Natural killer cell (primary cell): ENCODE results near the gene SPRN. TPM values are rescaled to one million over a fixed set of nuclear protein-coding genes. Genes with fewer than 3 reads are reported as not detected.

Experiments used
- ATAC-seq, 3 donors: fragments of 150-1000 bp in 2 of 3; fragments of 200-7000 bp in 1 of 3; cut with Tn5 transposase; 1 replicate in 1 of 3; 2 replicates in 2 of 3; pipeline ENCODE4 v1.10.0; 2021; ENCODE audit warnings: mild to moderate bottlenecking in 2 of 3, moderate library complexity in 2 of 3
- DNase-seq, 2 donors: peaks; one replicate each; pipeline versions ENCODE4 v3.0.0 to v3.0.0-alpha.2; 2013 to 2021; ENCODE audit warnings: mixed read lengths in 1 of 2
- H3K27ac ChIP-seq: one replicate; pipeline ENCODE4 v1.5.1; 2013; ENCODE audit warnings: mild to moderate bottlenecking, low read length
- H3K27me3 ChIP-seq: one replicate; pipeline ENCODE4 v1.6.1; 2013; ENCODE audit warnings: low read length; ENCODE audit not compliant: control insufficient read depth, insufficient read depth
- H3K36me3 ChIP-seq: one replicate; pipeline ENCODE4 v1.6.1; 2013; ENCODE audit warnings: low read length; ENCODE audit not compliant: control insufficient read depth, insufficient read depth
- H3K4me1 ChIP-seq: one replicate; pipeline ENCODE4 v1.6.1; 2013; ENCODE audit warnings: low read length; ENCODE audit not compliant: control insufficient read depth, insufficient read depth
- H3K4me3 ChIP-seq: one replicate; pipeline ENCODE4 v1.5.1; 2013; ENCODE audit warnings: low read length
- H3K9me3 ChIP-seq: one replicate; pipeline ENCODE4 v1.6.1; 2013; ENCODE audit warnings: low read length; ENCODE audit not compliant: control insufficient read depth, insufficient read depth
- H3K27ac Mint-ChIP-seq, 2 donors: one replicate each; pipeline ENCODE4 v1.8.0; 2022; ENCODE audit warnings: mild to moderate bottlenecking in 2 of 2, mixed read lengths in 2 of 2, moderate library complexity in 1 of 2
- H3K27me3 Mint-ChIP-seq, 2 donors: one replicate each; pipeline ENCODE4 v1.8.0; 2022; ENCODE audit warnings: low read depth in 2 of 2, mixed read lengths in 2 of 2
- H3K36me3 Mint-ChIP-seq: one replicate; pipeline ENCODE4 v1.8.0; 2022; ENCODE audit warnings: mixed read lengths
- H3K4me1 Mint-ChIP-seq, 2 donors: one replicate each; pipeline ENCODE4 v1.8.0; 2022; ENCODE audit warnings: mixed read lengths in 2 of 2
- H3K4me3 Mint-ChIP-seq: one replicate; pipeline ENCODE4 v1.8.0; 2022; ENCODE audit warnings: mild to moderate bottlenecking, moderate library complexity, mixed read lengths
- H3K9me3 Mint-ChIP-seq, 2 donors: one replicate each; pipeline ENCODE4 v1.8.0; 2022; ENCODE audit warnings: mixed read lengths in 2 of 2
- WGBS: methylation state at CpG from one replicate; pipeline ENCODE4 v1.1.7; 2013; ENCODE audit warnings: missing lambda C conversion rate; ENCODE audit not compliant: insufficient coverage; 5-methylcytosine and 5-hydroxymethylcytosine counted together
- intact Hi-C: fragments of 100-400 bp; cut with micrococcal nuclease; formaldehyde crosslinking; loops from one replicate; pipeline ENCODE4 v1.14.2; 2022
- total RNA-seq, 4 donors: library from RNA; stranded (reverse); fragments of 120-200 nt in 1 of 4; gene quantifications; one replicate each; pipeline versions ENCODE4 v1.2.3 to v1.2.4, GENCODE V29; 2013 to 2022
- TF ChIP-seq, protein P1 (sequence below): fragments of 200-600 bp; IDR thresholded peaks from one replicate; pipeline ENCODE4 v1.8.0; 2022; ENCODE audit warnings: antibody characterized with exemption

The SPRN gene
- total RNA-seq, 3 donors from 2014 or later (not counting 1 experiment from before 2014, with no cell fraction given) = not detected

DNA sequence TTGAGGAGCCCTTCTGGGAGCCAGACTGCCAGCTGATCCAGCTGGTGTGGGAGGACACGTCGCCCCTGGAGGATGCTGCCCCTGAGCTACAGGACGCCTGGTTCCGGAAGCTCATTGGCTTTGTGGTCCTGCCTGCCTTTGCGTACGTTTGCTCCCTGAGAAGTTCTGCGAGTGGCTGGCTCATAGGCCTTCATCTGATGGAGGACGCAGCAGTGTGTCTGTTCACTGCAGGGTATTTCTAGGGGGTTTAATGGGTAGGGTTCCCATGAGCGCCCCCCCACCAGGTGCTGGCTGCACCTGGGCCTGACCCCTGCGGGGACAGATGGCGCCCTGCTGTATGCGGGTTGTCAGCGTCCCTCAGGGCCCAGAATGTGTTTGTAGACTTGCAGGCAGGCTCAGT, 40.4 kb downstream of the SPRN start:
- H3K4me1 ChIP-seq = peaks cover 33% of the 10 kb centered on the region
- H3K36me3 ChIP-seq = peaks cover 4% of the 10 kb centered on the region
- Mint-ChIP-seq H3K4me1 (peaks cover 6 to 14% of the 10 kb centered on the region in 2 donors), H3K27me3 (no peaks in the 10 kb centered on the region), H3K4me3 (no peak overlapping the region), H3K9me3 (no peaks in the 10 kb centered on the region), H3K27ac (no peak overlapping the region), H3K36me3 (no peaks in the 10 kb centered on the region)
- no peak overlapping the region for H3K27ac ChIP-seq
- H3K4me3 ChIP-seq = no peak overlapping the region
- ATAC-seq = no peak
- intact Hi-C loops = no loop called here
- 94% methylated on average over 13 of the region's 13 CpGs for WGBS
- no peaks in the 10 kb centered on the region for H3K9me3 ChIP-seq
- no peak for DNase-seq
- TF ChIP-seq, protein P1, sequence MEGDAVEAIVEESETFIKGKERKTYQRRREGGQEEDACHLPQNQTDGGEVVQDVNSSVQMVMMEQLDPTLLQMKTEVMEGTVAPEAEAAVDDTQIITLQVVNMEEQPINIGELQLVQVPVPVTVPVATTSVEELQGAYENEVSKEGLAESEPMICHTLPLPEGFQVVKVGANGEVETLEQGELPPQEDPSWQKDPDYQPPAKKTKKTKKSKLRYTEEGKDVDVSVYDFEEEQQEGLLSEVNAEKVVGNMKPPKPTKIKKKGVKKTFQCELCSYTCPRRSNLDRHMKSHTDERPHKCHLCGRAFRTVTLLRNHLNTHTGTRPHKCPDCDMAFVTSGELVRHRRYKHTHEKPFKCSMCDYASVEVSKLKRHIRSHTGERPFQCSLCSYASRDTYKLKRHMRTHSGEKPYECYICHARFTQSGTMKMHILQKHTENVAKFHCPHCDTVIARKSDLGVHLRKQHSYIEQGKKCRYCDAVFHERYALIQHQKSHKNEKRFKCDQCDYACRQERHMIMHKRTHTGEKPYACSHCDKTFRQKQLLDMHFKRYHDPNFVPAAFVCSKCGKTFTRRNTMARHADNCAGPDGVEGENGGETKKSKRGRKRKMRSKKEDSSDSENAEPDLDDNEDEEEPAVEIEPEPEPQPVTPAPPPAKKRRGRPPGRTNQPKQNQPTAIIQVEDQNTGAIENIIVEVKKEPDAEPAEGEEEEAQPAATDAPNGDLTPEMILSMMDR = no peak
- no peaks in the 10 kb centered on the region for H3K27me3 ChIP-seq

DNA sequence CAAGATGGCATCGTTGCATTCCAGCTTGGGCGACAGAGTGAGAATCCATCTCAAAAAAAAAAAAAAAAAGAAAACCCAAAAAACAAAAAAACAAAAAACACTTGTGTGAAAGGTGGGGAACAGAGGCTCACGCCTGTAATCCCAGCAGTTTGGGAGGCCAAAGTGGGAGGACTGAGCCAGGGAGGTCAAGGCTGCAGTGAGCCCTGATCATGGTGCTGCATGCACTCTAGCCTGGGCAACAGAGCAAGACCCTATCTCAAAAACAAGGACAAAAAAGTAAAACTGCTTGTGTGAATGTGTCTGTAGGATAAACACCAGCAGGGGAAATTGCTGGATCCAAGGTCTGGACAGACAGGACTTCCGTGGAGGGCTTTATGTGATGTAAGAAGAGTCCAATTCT, 40.9 kb downstream of the SPRN start:
- H3K36me3 ChIP-seq = peaks cover 4% of the 10 kb centered on the region
- 98% methylated on average over 2 of the region's 4 CpGs for WGBS
- DNase-seq (no peak), ATAC-seq (no peak)
- no peaks in the 10 kb centered on the region for H3K9me3 ChIP-seq
- peaks cover 28% of the 10 kb centered on the region for H3K4me1 ChIP-seq
- H3K27ac ChIP-seq = no peak overlapping the region
- no peak overlapping the region for H3K4me3 ChIP-seq
- Mint-ChIP-seq H3K4me3 (no peak overlapping the region), H3K27ac (no peak overlapping the region), H3K27me3 (no peaks in the 10 kb centered on the region), H3K9me3 (no peaks in the 10 kb centered on the region), H3K36me3 (no peaks in the 10 kb centered on the region), H3K4me1 (peaks cover under 1 to 9% of the 10 kb centered on the region in 2 donors)
- intact Hi-C loops = no loop called here
- no peaks in the 10 kb centered on the region for H3K27me3 ChIP-seq
- TF ChIP-seq, protein P1 = no peak

DNA sequence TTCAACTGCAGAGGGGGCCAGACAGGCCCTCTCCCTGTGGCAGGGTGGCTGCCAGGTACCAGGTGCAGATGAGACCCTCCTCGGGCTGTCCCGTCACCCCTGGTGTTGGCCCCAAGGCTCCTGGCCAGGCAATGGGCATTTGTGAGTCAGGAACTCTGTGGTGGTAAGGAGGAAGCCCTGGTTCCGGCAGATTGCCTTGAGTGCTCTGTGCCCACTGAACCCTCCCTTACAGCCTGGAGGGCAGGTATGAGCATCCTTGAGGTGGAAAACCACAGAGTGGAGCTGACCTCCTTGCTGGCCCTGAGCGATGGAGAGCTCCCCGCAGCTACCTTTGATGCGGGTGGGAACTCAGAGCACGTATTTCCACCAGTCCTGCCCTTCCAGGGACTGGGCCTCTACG, 43.4 kb downstream of the SPRN start:
- Mint-ChIP-seq H3K9me3 (no peaks in the 10 kb centered on the region), H3K27ac (no peak overlapping the region), H3K4me3 (no peak overlapping the region), H3K4me1 (peaks cover 0 to 14% of the 10 kb centered on the region in 2 donors), H3K36me3 (no peaks in the 10 kb centered on the region), H3K27me3 (no peaks in the 10 kb centered on the region)
- no peak for DNase-seq
- intact Hi-C loops = no loop called here
- H3K27me3 ChIP-seq = no peaks in the 10 kb centered on the region
- H3K4me3 ChIP-seq = no peak overlapping the region
- peaks cover 4% of the 10 kb centered on the region for H3K36me3 ChIP-seq
- no peaks in the 10 kb centered on the region for H3K9me3 ChIP-seq
- no peak overlapping the region for H3K27ac ChIP-seq
- TF ChIP-seq, protein P1 = no peak
- peaks cover 36% of the 10 kb centered on the region for H3K4me1 ChIP-seq
- ATAC-seq = no peak
- 42% methylated on average over 8 of the region's 8 CpGs for WGBS
